Breast epithelium (tissue), 4 donors: ENCODE data around the gene CARHSP1. TPM values are rescaled to one million over a fixed set of nuclear protein-coding genes. Genes with fewer than 3 reads are reported as not detected.
A peak's percentile ranks its signal among the peaks of the same experiment; 100 is the strongest.

Source experiments
- DNase-seq, 2 donors: peaks; one replicate each; pipeline ENCODE4 v3.0.0-alpha.2; 2019; ENCODE audit warnings: low spot score in 2 of 2
- H3K27ac ChIP-seq, 2 donors: fragments of 200-600 bp; sonication (generic) in 1 of 2; one replicate each; pipeline ENCODE4 v1.5.1; 2016 to 2019; ENCODE audit warnings: mild to moderate bottlenecking in 1 of 2
- H3K27me3 ChIP-seq, 2 donors: fragments of 200-600 bp; sonication (generic) in 1 of 2; one replicate each; pipeline versions ENCODE4 v1.5.1 to v1.6.0; 2017 to 2019; ENCODE audit warnings: control low read depth in 1 of 2, mild to moderate bottlenecking in 1 of 2
- H3K36me3 ChIP-seq: fragments of 200-600 bp; one replicate; pipeline ENCODE4 v1.5.1; 2019
- H3K4me1 ChIP-seq, 2 donors: fragments of 200-600 bp; sonication (generic); one replicate each; pipeline ENCODE4 v1.5.1; 2016 to 2019; ENCODE audit warnings: control low read depth in 1 of 2
- H3K4me3 ChIP-seq, 3 donors: fragments of 200-600 bp; sonication (generic); 1 replicate in 2 of 3; 2 replicates in 1 of 3; pipeline ENCODE4 v1.5.1; 2016 to 2019; ENCODE audit warnings: mild to moderate bottlenecking in 3 of 3, moderate library complexity in 2 of 3
- H3K9me3 ChIP-seq, 2 donors: fragments of 200-600 bp; sonication (generic) in 1 of 2; one replicate each; pipeline ENCODE4 v1.5.1; 2016 to 2019; ENCODE audit warnings: control low read depth in 1 of 2
- POLR2A ChIP-seq: fragments of 450-650 bp; IDR thresholded peaks from one replicate; pipeline ENCODE4 v1.6.1; 2016; ENCODE audit warnings: antibody characterized with exemption, mild to moderate bottlenecking, moderate library complexity
- POLR2AphosphoS5 ChIP-seq, 3 donors: sonication (generic); formaldehyde crosslinking; IDR thresholded peaks; one replicate each; pipeline ENCODE4 v1.6.1; 2017; ENCODE audit warnings: antibody characterized with exemption in 3 of 3
- intact Hi-C: fragments of 100-400 bp; cut with DNase I; formaldehyde crosslinking; loops from one replicate; pipeline ENCODE4 v1.15.1; 2023; ENCODE audit warnings: low total_unique reads
- total RNA-seq, 3 donors: library from RNA; depleted of rRNA; stranded (reverse); fragments of >200 nt; gene quantifications; one replicate each; pipeline ENCODE4 v1.1.0, GENCODE V29; 2016
- TF ChIP-seq, protein P1 (sequence below), 3 donors: fragments of 450-650 bp; IDR thresholded peaks; one replicate each; pipeline ENCODE4 v1.5.1; 2016 to 2017; ENCODE audit warnings: antibody characterized with exemption in 3 of 3, mild to moderate bottlenecking in 3 of 3, moderate library complexity in 3 of 3

Gene CARHSP1
- total RNA-seq, 3 donors from 2014 or later: 58.6 to 126 (median 83.9) TPM

DNA sequence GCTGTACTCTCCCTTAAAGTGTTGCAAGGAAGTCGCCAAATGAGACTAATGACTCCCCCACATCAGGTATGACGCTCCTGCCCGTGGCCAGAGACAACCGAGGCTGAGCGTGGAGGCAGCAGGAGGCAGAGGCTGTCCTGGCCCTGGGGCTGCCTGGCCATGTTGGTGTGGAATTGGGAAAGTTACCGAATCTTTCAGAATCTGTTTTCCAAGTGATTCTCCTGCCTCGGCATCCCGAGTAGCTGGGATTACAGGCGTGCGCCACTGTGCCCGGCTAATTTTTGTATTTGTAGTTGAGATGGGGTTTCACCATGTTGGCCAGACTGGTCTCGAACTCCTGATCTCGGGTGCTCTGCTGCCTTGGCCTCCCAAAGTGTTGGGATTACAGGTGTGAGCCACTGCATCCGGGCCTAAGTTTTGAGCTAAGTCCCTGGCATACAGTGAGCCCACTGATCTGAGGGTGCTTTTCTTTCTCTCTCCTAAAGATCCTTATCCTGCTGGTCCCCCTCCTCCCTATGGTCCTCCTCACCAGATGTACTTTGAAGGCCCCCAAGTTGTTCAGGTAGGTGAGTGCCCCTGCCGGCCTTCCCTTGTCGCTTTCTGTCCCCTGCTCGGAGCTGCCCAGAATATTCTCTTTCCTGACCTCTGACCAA, 14.0 kb upstream of the CARHSP1 start:
- Histone ChIP-seq H3K4me1 (peaks cover 0 to 6% of the 10 kb centered on the region in 2 donors), H3K4me3 (no peak overlapping the region), H3K27ac (no peak overlapping the region), H3K27me3 (no peaks in the 10 kb centered on the region), H3K36me3 (no peaks in the 10 kb centered on the region), H3K9me3 (no peaks in the 10 kb centered on the region)
- intact Hi-C loops: loop anchor here (10.0 kb wide), 1 partner anchor 238 kb away; no protein-coding TSS in a partner anchor
- TF ChIP-seq POLR2A: no peak
- TF ChIP-seq, protein P1, sequence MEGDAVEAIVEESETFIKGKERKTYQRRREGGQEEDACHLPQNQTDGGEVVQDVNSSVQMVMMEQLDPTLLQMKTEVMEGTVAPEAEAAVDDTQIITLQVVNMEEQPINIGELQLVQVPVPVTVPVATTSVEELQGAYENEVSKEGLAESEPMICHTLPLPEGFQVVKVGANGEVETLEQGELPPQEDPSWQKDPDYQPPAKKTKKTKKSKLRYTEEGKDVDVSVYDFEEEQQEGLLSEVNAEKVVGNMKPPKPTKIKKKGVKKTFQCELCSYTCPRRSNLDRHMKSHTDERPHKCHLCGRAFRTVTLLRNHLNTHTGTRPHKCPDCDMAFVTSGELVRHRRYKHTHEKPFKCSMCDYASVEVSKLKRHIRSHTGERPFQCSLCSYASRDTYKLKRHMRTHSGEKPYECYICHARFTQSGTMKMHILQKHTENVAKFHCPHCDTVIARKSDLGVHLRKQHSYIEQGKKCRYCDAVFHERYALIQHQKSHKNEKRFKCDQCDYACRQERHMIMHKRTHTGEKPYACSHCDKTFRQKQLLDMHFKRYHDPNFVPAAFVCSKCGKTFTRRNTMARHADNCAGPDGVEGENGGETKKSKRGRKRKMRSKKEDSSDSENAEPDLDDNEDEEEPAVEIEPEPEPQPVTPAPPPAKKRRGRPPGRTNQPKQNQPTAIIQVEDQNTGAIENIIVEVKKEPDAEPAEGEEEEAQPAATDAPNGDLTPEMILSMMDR (IDR thresholded peaks at IDR 0.05): no peak
- no peak for TF ChIP-seq POLR2AphosphoS5 (IDR thresholded peaks at IDR 0.05)
- DNase-seq: no peak

DNA sequence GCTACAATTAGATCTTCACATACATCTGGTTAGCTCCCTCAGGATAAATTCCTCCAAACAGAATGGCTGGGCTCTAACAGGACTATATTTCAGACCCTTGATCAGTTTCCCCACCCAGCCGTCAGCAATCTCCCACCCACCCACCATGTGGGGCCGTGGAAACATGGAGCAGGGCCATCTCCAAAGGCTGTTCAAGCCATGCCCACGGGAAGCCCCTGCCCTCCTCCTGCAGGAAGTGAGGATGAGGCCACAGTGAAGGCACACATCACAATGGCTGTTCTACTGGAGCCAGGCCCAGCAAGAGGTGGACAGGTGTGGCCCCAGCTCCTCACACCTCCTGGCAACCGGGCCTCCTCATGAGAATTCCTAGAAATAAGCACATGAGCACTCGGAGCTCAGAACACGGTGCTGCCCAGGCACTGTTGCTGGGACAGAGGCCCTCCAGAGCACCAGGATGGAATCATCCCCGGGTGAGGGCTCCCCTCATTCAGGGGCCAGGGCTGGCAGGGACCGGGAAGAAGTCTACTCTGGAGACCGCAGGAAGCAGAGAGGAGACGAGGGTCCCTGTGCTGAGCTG, 13.3 kb upstream of the CARHSP1 start, which contains the start of gene LITAFD:
Gene LITAFD (plus strand): TSS at position 311 of the 577 bp plus-strand sequence. CDS start 2,005 bp downstream, outside the sequence.
- no peak for DNase-seq
- Histone ChIP-seq H3K4me3 (no peak within 1 kb of the TSS), H3K9me3 (no peaks in the 10 kb centered on the region), H3K4me1 (peaks cover 0 to 6% of the 10 kb centered on the region in 2 donors), H3K27me3 (no peaks in the 10 kb centered on the region), H3K36me3 (no peaks in the 10 kb centered on the region), H3K27ac (no peak within 1 kb of the TSS)
- intact Hi-C loops: loop anchor here (10.0 kb wide), 1 partner anchor 237 kb away; no protein-coding TSS in a partner anchor
- TF ChIP-seq POLR2AphosphoS5 (IDR thresholded peaks at IDR 0.05) (no peak), POLR2A (no peak)
- TF ChIP-seq, protein P1 (IDR thresholded peaks at IDR 0.05): no peak

DNA sequence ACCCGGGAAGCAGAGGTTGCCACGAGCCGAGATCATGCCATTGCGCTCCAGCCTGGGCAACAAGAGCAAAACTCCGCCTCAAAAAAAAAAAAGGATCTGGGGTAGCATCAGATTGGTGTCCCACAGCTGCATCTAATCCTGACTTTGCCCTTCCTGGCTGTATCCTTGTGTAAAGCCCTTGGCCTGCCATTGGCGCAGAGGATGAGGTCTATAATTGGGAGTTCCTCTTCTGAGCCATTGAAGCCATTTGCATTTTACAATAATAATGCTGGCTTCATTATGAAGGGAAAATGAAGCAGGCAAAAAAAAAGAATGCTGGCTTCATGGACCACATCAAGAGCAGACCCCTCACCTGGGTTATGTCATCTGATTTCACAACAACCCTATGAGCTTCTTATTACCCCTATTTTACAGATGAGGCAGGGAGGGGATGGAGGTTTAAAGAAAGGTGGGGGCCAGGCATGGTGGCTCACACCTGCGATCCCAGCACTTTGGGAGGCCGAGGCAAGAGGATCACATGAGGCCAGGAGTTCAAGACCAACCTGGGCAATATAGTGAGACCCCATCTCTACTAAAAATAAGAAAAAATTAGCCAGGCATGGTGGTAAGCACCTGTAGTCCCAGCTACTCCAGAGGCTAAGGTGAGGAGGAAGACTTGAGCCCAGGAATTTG, 12.2 kb upstream of the CARHSP1 start:
- intact Hi-C loops: loop anchor here (10.0 kb wide), 1 partner anchor 236 kb away; no protein-coding TSS in a partner anchor
- peaks cover 0 to 2% of the 10 kb centered on the region in 2 donors for H3K4me1 ChIP-seq
- no peaks in the 10 kb centered on the region for H3K27me3 ChIP-seq
- TF ChIP-seq POLR2A (no peak), POLR2AphosphoS5 (IDR thresholded peaks at IDR 0.05) (no peak)
- TF ChIP-seq, protein P1 (IDR thresholded peaks at IDR 0.05): no peak
- H3K4me3 ChIP-seq: no peak overlapping the region
- no peaks in the 10 kb centered on the region for H3K9me3 ChIP-seq
- no peaks in the 10 kb centered on the region for H3K36me3 ChIP-seq
- DNase-seq: no peak
- H3K27ac ChIP-seq: no peak overlapping the region

DNA sequence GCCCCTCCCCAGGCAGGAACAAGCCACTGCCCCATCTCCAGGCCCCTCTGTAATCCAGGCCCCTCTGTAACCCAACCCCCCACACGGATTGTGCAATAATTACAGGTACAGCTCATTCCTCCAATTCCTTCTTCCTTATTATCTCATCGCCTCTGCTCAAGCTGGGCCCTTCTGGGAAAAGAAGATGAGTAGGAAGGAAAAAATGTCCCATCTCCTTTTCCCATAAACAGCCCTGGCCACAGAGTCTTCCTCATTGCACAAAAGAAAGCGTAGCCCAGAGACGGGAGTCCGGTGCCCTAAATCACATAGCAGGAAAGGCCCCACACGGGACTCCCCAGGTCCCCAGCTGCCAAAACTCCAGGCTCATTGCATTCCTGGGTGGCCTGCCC, 9.7 kb upstream of the CARHSP1 start:
- H3K27ac ChIP-seq: peak overlapping the region; percentile 78 to 87
- H3K9me3 ChIP-seq: no peaks in the 10 kb centered on the region
- no peaks in the 10 kb centered on the region for H3K36me3 ChIP-seq
- no peaks in the 10 kb centered on the region for H3K27me3 ChIP-seq
- peak in 1 of 2 donors; percentile 58 for DNase-seq
- no peaks in the 10 kb centered on the region for H3K4me1 ChIP-seq
- H3K4me3 ChIP-seq: no peak overlapping the region
- intact Hi-C loops: no loop called here
- TF ChIP-seq, protein P1 (IDR thresholded peaks at IDR 0.05): no peak
- peak in 1 of 3 donors; percentile 45 for TF ChIP-seq POLR2AphosphoS5 (IDR thresholded peaks at IDR 0.05)
- TF ChIP-seq POLR2A: no peak
